GM12864 (cell line): Measurements from ENCODE around the gene PLCB3.

Experiments
- DNase-seq: peaks from one replicate; pipeline ENCODE4 v3.0.0-alpha.2; 2011; ENCODE audit warnings: low read depth
- H3K4me3 ChIP-seq: 2 replicates; pipeline ENCODE4 v1.5.1; 2011; ENCODE audit warnings: mild to moderate bottlenecking, low read depth, low read length, control low read depth
- TF ChIP-seq, protein P1 (sequence below): IDR thresholded peaks from 2 replicates; pipeline ENCODE4 v1.5.1; 2011; ENCODE audit warnings: low read depth, mild to moderate bottlenecking, moderate library complexity, low read length, control low read depth, inconsistent platforms; ENCODE audit errors: missing control alignments

The PLCB3 gene

DNA sequence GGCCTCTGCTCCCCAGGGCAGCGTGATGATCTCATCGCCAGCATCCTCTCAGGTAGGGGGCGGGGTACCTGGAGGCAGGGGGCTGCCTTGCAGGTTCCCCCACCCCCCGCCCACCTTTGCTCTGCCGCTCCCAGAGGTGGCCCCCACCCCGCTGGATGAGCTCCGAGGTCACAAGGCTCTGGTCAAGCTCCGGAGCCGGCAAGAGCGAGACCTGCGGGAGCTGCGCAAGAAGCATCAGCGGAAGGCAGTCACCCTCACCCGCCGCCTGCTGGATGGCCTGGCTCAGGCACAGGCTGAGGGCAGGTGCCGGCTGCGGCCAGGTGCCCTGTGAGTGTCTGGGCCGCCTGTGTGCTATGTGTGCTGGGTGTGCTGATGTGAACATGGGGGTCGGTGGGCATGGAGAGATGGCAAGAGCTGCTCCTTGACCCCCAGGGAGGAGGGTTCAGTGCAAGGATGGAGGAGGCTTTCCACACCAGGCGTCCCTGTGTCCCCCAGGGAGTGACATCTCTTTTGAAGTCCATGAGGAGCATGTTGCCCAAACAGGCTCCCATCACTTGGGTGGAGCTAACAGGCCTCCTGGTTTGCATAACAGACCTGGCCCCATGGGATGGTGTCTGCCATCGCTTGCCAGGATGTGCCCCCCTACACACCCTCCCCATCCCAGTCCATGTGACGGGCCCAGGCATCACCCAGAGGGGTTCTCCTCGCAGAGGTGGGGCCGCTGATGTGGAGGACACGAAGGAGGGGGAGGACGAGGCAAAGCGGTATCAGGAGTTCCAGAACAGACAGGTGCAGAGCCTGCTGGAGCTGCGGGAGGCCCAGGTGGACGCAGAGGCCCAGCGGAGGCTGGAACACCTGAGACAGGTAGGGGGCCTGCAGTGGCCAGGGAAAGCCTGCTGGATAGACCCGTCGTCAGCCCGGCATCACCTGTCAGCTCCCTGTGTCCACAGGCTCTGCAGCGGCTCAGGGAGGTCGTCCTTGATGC lies 14.1 kb downstream of the PLCB3 start:
- TF ChIP-seq, protein P1, sequence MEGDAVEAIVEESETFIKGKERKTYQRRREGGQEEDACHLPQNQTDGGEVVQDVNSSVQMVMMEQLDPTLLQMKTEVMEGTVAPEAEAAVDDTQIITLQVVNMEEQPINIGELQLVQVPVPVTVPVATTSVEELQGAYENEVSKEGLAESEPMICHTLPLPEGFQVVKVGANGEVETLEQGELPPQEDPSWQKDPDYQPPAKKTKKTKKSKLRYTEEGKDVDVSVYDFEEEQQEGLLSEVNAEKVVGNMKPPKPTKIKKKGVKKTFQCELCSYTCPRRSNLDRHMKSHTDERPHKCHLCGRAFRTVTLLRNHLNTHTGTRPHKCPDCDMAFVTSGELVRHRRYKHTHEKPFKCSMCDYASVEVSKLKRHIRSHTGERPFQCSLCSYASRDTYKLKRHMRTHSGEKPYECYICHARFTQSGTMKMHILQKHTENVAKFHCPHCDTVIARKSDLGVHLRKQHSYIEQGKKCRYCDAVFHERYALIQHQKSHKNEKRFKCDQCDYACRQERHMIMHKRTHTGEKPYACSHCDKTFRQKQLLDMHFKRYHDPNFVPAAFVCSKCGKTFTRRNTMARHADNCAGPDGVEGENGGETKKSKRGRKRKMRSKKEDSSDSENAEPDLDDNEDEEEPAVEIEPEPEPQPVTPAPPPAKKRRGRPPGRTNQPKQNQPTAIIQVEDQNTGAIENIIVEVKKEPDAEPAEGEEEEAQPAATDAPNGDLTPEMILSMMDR, result no peak
- no peak for DNase-seq
- no peak overlapping the region for H3K4me3 ChIP-seq

DNA sequence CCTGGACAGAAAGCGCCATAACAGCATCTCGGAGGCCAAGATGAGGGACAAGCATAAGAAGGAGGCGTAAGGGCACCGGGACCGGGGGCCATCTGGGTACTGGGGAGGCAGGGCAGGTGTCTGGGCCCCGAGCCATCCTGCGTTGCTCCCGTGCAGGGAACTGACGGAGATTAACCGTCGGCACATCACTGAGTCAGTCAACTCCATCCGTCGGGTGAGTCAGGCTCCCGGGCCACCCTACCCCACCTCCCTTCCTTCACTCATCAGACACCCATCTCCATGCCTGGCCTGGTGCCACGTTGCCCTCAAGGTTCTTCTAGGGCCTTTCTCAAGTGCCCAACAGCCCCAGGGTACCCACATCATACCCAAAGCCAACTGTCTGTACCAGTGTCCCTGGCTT lies 15.0 kb downstream of the PLCB3 start:
- DNase-seq, result no peak
- no peak overlapping the region for H3K4me3 ChIP-seq
- TF ChIP-seq, protein P1, result no peak

DNA sequence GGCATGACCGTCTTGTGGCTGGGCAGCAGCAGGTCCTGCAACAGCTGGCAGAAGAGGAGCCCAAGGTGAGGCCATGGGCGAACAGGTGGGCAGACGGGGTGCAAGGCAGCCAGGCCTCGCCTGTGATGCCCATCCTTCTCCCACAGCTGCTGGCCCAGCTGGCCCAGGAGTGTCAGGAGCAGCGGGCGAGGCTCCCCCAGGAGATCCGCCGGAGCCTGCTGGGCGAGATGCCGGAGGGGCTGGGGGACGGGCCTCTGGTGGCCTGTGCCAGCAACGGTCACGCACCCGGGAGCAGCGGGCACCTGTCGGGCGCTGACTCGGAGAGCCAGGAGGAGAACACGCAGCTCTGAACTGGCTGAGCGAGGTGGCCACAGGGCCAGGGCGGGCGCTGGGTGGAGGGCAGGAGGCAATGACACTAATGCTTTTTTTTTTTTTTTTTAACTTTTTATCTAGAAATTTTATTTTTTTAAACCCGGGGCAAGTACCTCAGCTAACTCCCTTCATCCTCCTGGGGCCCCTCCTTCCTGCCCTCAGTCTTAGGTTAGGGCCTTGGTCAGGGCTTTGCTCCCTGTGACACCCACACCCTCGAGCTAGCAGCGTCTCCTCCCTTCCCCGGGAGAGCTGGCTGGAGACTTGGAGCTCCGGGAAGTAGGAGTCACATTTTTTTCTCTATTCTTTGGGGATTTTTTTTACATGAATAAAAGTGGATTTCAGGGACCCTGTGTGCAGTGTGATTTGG lies 16.0 kb downstream of the PLCB3 start:
- TF ChIP-seq, protein P1, result no peak
- H3K4me3 ChIP-seq, result no peak overlapping the region
- no peak for DNase-seq

GRCh38 chr11:64268025-64268892 lies 16.9 kb downstream of the PLCB3 start:
- peak overlapping the region; percentile 87 for H3K4me3 ChIP-seq
- TF ChIP-seq, protein P1, result no peak
- no peak for DNase-seq

DNA sequence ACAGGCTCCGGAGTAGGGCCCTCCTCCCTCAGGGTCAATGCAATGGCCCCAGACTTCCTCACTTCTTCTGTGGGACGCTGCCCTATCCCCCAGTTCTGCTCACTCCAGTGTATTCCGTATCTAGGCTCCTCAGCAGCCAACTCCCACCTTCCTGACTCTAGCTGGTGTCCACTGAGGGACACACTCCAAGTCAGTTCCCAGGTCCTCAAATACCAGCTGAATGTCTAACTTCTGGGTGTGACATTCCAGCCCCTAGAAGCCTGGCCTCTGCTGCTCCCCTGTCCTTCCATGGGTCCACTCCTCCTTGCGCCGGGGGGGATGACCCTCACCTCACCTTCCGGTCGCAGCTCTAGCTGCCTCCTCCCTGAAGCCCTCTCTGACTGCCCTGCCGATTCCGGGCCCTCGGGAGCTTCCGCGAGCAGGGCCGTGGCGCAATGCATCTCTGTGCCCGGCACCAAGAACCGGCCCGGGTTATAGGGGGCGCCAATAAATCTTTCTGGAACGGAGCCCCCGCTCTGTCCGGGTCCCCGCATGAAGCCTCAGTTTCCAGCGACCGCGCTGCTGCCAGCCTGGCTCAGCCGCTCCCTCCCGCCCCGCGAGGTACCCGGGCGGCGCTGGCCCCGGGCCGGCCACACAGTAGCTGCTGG lies 17.7 kb downstream of the PLCB3 start:
- peak overlapping the region; percentile 87 for H3K4me3 ChIP-seq
- no peak for DNase-seq
- TF ChIP-seq, protein P1, result peak; percentile 7
